Measurements from ENCODE around the gene RAB40C.

GRCh38 chr16:609984-610383, 20.1 kb downstream of the RAB40C start:
- no peak for TF ChIP-seq HDGF (IDR thresholded peaks at IDR 0.05; ENCODE audit: borderline replicate concordance)
- TF ChIP-seq TARDBP (IDR thresholded peaks at IDR 0.05) = no peak
- no peak for TF ChIP-seq ARNT (IDR thresholded peaks at IDR 0.05)
- TF ChIP-seq BHLHE40 (IDR thresholded peaks at IDR 0.05; ENCODE audit: borderline replicate concordance) = no peak
- no peak for TF ChIP-seq SUZ12 (IDR thresholded peaks at IDR 0.05)
- TF ChIP-seq NFRKB (IDR thresholded peaks at IDR 0.05) = no peak
- TF ChIP-seq ELF4 (IDR thresholded peaks at IDR 0.05) = no peak
- no peak for TF ChIP-seq SP1 (IDR thresholded peaks at IDR 0.05)
- TF ChIP-seq ZNF384 (IDR thresholded peaks at IDR 0.05) = no peak
- no peak for TF ChIP-seq L3MBTL2 (conservative IDR thresholded peaks at IDR 0.05)
- TF ChIP-seq FOXK2 (IDR thresholded peaks at IDR 0.05) = no peak
- TF ChIP-seq FOXM1 (IDR thresholded peaks at IDR 0.05; ENCODE audit: borderline replicate concordance) = no peak
- no peak for TF ChIP-seq PKNOX1 (IDR thresholded peaks at IDR 0.05)
